ENCODE data around the gene CCDC192. TPM values are rescaled to one million over a fixed set of nuclear protein-coding genes. Genes with fewer than 3 reads are reported as not detected.
"Not testable (repeated sequence)": the region's sequence is repeated elsewhere in the genome, so short reads cannot be mapped to it uniquely, and the experiment has no call there.

CCDC192 gene
- total and polyA plus RNA-seq, 2 of the 4 experiments (the other 2 are of a cell fraction), result not detected

GRCh38 chr5:127752503-127753265, 49.5 kb downstream of the CCDC192 start:
- H3K79me1 ChIP-seq (ENCODE audit: low read depth in 1 of 2, low read length in 2 of 2); H2BK15ac ChIP-seq (ENCODE audit: low read depth, low read length); CTCF ChIA-PET; H2AFZ ChIP-seq (replicated peaks; ENCODE audit: low read length, poor library complexity); H3K56ac ChIP-seq (ENCODE audit: extremely low read depth, insufficient read depth, low read length); dilution Hi-C loops (cut with HindIII; ENCODE audit: low sequenced_read_pairs, unreplicated experiment); H3K23ac ChIP-seq (ENCODE audit: low read depth, low read length); H2BK20ac ChIP-seq (ENCODE audit: low read depth, low read length); ATAC-seq (ENCODE audit: low read depth); H3K4ac ChIP-seq (ENCODE audit: low read depth, low read length); H3K9ac ChIP-seq (ENCODE audit: low read depth, low read length); H4K20me1 ChIP-seq (ENCODE audit: insufficient read depth, low read length); H2BK120ac ChIP-seq (ENCODE audit: low read depth, low read length); H2AK9ac ChIP-seq (replicated peaks; ENCODE audit: low read depth, low read length, poor library complexity); H2AK5ac ChIP-seq (ENCODE audit: low read depth, low read length); H4K91ac ChIP-seq (ENCODE audit: insufficient read depth, low read depth, low read length); H3K4me3 ChIP-seq (ENCODE audit: insufficient read depth, low read depth, low read length); H3K4me2 ChIP-seq (ENCODE audit: low read depth, low read length); H3K9me3 ChIP-seq (ENCODE audit: control insufficient read depth, insufficient read depth, low read length); H3K36me3 ChIP-seq (ENCODE audit: control insufficient read depth, insufficient read depth, low read length); BruUV-seq (replicated peaks); H3K18ac ChIP-seq (ENCODE audit: low read depth, low read length); POLR2A ChIA-PET (ENCODE audit: unreplicated experiment); H3K14ac ChIP-seq (replicated peaks; ENCODE audit: low read depth, low read length); H3K4me1 ChIP-seq (ENCODE audit: control insufficient read depth, insufficient read depth, low read length); H3K9me1 ChIP-seq (ENCODE audit: insufficient read depth, low read length); intact Hi-C loops (cut with micrococcal nuclease); DNase-seq; H4K8ac ChIP-seq (ENCODE audit: low read depth in 2 of 2, low read length in 2 of 2); H2BK5ac ChIP-seq (ENCODE audit: low read depth, low read length, poor library complexity, severe bottlenecking); H4K5ac ChIP-seq (ENCODE audit: low read depth, low read length); in situ Hi-C loops (cut with MboI; ENCODE audit: low sequenced_read_pairs); H3K27me3 ChIP-seq (ENCODE audit: control insufficient read depth, insufficient read depth, low read length); H3K27ac ChIP-seq (ENCODE audit: insufficient read depth, low read length): not testable (repeated sequence)
- WGBS, 2 experiments (ENCODE audit: extremely low coverage in 2 of 2, insufficient read length in 1 of 2), result 100% methylated on average over 3 of the region's 32 CpGs; no CpG with 5 or more reads in 1 of the 2 experiments

Measured in IMR-90 (cell line).